GM10266 (cell line): ENCODE measurements around the gene MRO.

Source experiments
- DNase-seq: peaks from one replicate; pipeline ENCODE4 v3.0.0; 2012; ENCODE audit errors: extremely low spot score
- TF ChIP-seq, protein P1 (sequence below): IDR thresholded peaks from 2 replicates; pipeline ENCODE4 v1.5.1; 2012; ENCODE audit warnings: mild to moderate bottlenecking, low read depth; ENCODE audit not compliant: control insufficient read depth, insufficient read depth; ENCODE audit errors: missing control alignments

MRO gene

DNA sequence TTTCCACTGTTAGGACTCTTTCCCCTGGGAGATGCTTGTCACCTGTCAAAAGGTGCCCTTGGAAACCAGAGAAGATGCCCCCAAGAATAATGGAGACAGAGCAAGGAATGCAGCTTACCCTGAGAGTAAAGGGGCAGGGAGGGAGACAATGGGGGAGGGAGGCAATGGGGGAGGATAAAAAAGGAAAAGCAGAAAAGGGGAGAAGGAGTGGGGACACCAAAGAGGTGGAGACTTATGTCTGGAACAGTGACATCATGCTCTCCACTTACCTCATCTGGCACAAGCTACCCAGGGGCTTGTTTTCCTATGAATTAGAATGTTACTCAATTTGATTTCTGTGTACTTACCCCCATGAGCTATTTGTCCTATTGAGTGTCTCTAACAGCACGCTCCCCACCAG is 67.9 kb downstream of the MRO start:
- TF ChIP-seq, protein P1, sequence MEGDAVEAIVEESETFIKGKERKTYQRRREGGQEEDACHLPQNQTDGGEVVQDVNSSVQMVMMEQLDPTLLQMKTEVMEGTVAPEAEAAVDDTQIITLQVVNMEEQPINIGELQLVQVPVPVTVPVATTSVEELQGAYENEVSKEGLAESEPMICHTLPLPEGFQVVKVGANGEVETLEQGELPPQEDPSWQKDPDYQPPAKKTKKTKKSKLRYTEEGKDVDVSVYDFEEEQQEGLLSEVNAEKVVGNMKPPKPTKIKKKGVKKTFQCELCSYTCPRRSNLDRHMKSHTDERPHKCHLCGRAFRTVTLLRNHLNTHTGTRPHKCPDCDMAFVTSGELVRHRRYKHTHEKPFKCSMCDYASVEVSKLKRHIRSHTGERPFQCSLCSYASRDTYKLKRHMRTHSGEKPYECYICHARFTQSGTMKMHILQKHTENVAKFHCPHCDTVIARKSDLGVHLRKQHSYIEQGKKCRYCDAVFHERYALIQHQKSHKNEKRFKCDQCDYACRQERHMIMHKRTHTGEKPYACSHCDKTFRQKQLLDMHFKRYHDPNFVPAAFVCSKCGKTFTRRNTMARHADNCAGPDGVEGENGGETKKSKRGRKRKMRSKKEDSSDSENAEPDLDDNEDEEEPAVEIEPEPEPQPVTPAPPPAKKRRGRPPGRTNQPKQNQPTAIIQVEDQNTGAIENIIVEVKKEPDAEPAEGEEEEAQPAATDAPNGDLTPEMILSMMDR = no peak
- no peak for DNase-seq

DNA sequence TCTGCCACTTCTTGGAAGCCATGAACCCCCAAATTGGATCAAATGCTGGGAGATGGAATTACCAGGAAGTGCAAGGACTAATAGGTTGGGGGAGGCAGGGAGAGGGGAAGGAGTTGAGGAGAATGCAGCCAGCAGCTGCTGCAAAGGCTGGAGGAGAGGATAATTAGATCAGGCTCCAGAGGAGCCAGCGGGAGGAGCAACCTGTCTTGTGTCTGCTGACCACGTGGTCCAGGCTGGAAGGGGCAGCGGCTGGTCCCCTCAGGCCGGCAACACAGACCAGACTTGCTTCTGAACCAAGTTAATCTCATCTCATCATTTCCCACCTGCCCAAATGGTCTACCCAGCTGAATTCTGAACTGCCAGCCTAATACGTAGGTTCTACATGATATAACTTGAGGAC is 68.3 kb downstream of the MRO start:
- TF ChIP-seq, protein P1 = no peak
- no peak for DNase-seq

GRCh38 chr18:50750546-50750945 is 69.3 kb downstream of the MRO start:
- TF ChIP-seq, protein P1 = no peak
- DNase-seq = no peak

GRCh38 chr18:50749945-50750344 is 69.9 kb downstream of the MRO start:
- DNase-seq = no peak
- TF ChIP-seq, protein P1 = no peak

GRCh38 chr18:50749421-50749820 is 70.4 kb downstream of the MRO start:
- DNase-seq = no peak
- TF ChIP-seq, protein P1 = no peak

DNA sequence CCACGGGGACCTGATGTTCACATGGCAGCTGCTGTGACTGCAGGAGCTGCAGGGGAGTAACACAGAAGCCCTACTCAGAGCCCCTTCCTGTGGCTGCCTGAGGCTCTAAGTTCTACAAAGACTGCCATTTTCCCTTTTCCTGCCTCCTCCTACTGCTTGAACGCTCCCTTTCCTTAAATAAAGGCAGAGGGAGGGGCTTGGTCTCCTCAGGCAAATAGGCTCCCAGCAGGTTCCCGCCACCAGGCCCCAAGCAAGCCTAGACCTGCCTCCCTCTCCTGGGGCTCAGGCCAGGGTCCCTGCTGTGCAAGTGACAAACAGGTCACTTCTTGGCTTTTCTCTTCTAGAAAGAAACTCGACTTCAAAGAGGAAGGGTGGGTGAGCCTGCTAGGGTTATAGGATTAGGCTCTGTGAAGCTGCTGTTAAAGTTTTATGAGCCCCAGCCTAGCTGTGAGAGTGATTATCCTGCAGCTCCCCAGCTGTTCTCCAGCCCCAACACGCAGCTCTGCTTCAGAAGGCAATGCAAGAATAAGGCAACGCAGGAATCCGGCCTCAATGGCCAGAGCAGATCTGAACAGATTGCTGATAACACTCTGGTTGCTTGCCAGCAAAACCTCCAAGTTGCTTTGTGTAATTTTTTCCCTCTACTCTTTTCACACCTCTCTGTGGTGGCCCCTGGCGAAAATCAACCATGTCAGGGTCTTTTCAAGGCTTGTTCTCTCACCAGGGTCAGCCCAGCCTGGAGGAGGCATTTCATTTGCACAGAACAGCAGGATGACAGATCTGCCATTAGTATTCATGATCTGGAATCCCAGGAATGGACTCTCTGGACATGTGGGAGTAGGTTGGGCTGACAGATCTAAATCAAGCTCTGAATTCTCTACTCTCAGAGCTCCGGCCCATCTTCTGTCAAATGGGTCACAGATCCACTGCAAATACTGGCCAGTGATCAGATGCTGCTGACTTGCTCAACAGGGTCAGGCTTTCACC is 71.3 kb downstream of the MRO start:
- DNase-seq = no peak
- TF ChIP-seq, protein P1 = no peak

- DNase-seq = no peak
- TF ChIP-seq, protein P1 = no peak
These were observed 72.0 kb downstream of the MRO start for GRCh38 chr18:50747849-50748242.
